NT2/D1 (cell line): ENCODE results near the gene USP31.

Experiments used
- SUZ12 ChIP-seq: IDR thresholded peaks from 2 replicates; pipeline ENCODE4 v1.6.1; 2011; ENCODE audit not compliant: insufficient read length, insufficient read depth; ENCODE audit errors: extremely low read depth
- YY1 ChIP-seq: IDR thresholded peaks from 2 replicates; pipeline ENCODE4 v1.6.1; 2011; ENCODE audit not compliant: insufficient read length, insufficient read depth

- TF ChIP-seq YY1: no peak
- TF ChIP-seq SUZ12: no peak
These were observed 117.6 kb downstream of the USP31 start for GRCh38 chr16:23031508-23032098.
